Measurements from ENCODE around the gene STRA6.
"Not testable (repeated sequence)": the region's sequence is repeated elsewhere in the genome, so short reads cannot be mapped to it uniquely, and the experiment has no call there.

STRA6 gene

DNA sequence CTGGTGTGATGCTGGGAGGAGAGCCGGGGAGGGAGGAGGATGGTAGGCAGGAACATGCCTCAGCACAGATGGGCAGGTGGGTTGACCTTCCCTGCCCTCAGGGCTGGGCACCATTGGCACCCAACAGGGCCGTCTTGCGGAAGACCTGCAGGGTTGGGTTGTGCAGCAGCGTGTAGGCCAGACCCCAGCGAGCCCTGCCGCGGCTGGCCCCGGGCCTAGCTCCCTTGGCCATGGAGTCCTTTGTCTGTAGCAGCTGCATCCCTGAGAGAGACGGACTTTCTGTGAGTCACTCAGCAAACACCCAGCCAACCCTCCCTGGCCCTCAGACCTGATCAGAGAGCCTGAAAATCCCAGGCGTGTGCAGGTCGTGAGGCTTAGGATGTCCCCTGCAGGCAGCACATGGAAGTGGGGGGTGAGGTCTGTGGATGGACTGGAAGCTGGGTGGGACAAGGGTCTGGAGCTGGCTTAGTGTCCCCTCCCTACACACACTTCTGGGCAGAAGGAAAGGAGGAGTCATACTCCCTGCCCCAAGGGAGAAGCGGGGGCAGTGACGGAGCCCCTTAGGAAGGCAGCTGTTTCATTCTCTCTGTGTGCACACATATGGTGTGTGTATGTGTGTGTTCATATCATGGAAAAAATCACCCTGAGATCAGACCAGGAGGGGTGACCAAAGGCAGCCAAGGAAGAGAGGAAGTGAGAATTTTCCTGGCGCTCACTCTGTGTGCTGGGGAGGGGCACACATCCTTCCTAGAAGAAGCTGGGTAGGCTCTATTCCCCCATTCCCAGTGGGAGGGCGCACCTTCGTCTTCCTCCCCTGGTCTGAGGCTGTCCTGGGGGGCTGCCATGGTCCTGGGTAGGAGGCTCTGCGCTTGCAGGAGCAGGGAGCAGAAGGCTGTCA, 22.4 kb downstream of the STRA6 start:
- DNase-seq: no peak

GRCh38 chr15:74179101-74179841, 23.3 kb downstream of the STRA6 start:
- no peak for DNase-seq

DNA sequence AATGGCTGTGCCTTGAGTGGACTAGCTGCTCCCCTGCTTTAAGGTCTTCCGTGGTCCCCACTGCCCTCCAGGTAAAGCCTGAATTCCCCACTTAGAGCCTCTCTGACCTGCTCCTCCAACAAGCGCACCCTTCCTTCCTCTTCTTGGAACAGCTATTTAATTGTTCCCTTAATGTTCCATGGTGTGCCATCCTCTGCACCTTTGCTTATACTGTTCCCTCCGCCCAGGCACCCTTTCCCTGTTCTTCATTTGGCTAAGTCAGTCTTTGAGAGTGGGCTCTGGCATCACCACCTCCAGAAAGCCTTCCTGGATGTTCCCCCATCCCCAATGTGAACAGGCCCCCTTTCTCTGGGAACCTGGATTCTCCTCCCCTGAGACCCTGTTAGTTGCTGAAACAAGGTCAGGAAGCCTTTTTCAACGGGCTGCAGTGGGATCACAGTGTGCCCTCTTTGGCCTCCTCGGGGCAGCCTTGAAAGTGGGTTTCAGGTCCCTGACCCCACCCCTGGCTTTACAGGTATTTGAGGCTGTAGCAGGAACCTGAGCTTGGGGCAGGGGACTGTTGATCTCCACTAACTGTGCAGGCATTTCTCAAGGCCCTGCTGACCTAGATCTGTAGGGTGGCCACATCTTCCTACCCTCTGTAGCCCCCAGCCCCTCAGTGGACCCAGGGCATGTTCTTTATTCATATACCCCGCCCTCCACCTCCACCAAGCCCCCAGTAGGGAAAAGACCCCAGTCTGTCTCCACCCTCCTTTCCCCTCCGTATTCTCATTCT, 24.1 kb downstream of the STRA6 start:
- DNase-seq: no peak

- DNase-seq: no peak
Measured at GRCh38 chr15:74176262-74177214, 26.0 kb downstream of the STRA6 start.

GRCh38 chr15:74175271-74176191, 27.1 kb downstream of the STRA6 start:
- DNase-seq: no peak

- no peak for DNase-seq
Measured at GRCh38 chr15:74174958-74175253, 27.7 kb downstream of the STRA6 start.

DNA sequence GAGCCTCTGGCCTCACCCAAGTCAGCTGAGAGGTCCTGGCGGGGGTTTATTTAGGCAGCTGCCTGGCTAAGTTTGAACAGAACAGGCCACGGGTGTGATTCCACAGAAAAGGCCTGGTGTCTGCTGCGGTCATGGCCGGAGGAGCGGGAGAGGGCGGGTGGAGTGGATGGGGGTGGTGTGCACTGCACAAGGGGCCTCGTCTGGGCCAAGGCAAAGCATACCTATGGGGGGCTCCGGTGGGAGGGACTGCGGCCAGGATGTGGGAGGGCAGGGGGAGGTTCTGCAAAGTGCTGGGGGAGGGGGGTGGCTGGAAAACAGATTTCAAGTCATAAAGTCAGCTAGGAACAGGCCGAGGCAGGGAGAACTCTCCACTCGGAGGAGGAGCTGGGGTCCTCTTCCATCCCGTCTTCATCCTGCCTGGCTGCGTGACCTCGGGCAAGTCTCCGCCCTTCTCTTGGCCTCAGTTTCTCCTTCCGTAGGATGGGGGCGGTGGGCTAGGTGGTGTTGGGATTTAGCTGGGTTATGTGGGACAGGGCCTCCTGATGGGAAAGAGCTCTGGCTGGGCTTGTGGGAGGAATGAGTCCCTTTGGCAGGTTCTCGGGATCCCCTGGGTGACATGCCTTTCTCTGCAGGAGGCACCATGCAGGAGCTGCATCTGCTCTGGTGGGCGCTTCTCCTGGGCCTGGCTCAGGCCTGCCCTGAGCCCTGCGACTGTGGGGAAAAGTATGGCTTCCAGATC, 28.2 kb downstream of the STRA6 start:
- no peak for DNase-seq

DNA sequence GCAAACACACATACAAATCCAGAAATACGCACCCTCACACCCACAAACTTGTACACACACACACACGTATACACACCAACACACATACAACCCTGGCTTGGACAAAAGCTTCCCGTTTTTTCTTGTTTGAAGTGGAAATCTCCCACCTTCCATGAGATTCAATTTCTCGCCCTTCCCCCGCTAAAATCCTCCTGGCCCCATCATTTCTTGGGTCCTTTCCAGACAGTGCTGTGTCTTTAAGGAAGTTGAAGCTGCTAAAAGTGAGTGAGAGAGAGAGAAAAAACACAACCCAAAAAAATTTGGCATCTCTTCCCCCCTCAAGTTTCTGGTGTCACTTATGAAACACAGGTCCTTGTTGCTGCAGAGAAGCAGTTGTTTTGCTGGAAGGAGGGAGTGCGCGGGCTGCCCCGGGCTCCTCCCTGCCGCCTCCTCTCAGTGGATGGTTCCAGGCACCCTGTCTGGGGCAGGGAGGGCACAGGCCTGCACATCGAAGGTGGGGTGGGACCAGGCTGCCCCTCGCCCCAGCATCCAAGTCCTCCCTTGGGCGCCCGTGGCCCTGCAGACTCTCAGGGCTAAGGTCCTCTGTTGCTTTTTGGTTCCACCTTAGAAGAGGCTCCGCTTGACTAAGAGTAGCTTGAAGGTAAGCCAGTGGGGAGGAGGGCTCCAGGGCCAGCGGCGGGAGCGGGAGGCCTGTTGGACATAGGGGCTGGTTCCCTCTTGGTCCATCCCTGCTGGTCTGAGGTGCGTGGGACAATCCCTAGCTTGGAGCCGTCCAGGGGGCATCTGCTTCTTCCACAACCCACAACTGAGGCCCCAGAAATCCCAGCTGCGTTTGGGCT, 29.0 kb downstream of the STRA6 start, which contains the start of gene ISLR:
Gene ISLR (plus strand): TSS at position 331 of the 839 bp plus-strand sequence. CDS start 1,149 bp downstream, outside the sequence.
- DNase-seq: no peak

- no peak for DNase-seq
Measured at GRCh38 chr15:74172701-74173379, 29.7 kb downstream of the STRA6 start.

- no peak for DNase-seq
Measured at GRCh38 chr15:74171965-74172541, 30.5 kb downstream of the STRA6 start.

- no peak for DNase-seq
Measured at GRCh38 chr15:74170875-74171578, 31.6 kb downstream of the STRA6 start.

DNA sequence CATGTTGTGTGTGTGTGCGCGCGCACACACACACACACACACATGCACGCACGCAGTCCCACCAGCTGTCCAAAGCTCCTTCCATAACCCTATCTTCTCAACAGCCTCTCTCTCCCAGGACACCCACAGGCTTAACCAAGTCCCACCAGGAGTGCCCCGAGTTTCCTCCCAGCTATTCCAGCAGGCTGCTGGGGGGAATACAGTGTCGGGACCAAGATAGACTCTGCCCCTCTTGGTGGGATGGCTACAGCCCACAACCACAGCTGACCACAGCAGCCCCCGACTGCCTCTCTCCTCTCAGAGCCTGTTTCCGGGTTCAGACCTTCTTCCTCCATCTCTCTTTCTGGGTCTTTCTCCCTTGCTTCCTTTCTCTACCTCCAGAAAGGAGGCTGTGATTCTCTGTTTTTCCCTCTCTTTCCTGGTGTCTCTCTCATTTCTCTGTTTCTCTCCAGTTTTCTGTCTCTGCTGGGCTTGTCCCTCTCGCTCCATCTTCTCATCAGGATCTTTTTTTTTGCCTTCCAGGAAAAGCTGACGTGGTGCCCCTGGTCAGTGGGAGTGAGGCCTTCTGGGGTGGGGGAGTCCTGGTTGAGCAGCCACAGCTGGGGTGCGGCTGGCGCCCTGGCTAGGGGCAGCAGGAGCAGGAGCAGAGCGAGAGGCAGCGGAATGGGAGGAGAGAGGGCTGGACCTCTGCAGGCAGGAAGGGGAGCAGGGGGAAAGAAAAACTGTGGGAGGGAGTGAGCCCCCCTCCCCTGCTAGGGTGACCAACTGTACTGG, 32.3 kb downstream of the STRA6 start:
- no peak for DNase-seq

- DNase-seq: no peak
Measured at GRCh38 chr15:74168711-74169126, 33.9 kb downstream of the STRA6 start.

GRCh38 chr15:74167891-74168331, 34.7 kb downstream of the STRA6 start:
- DNase-seq: no peak

DNA sequence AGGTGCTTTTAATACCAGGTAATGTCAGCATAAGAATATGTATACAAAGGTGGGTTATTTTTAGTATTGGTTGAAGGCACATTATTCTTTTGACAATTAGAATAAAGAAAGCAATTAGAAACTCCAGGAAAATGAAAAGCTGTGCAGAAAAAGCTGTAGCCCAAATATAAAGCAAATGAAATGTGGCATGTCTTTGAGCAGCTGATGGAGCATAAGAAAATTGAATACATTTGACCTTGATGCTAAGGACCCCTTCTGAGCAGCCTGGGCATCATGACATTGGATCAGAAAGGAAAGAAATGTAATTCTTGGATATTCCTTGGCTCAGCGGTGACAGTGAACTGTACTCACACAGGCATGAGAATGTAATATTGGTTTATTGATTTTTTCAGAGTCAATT, 37.1 kb downstream of the STRA6 start:
- DNase-seq: no peak

GRCh38 chr15:74162195-74162536, 40.4 kb downstream of the STRA6 start:
- DNase-seq: not testable (repeated sequence)

GRCh38 chr15:74160390-74160789, 42.2 kb downstream of the STRA6 start:
- not testable (repeated sequence) for DNase-seq
